Neutrophil (primary cell): Measurements from ENCODE around the gene RNF34.
"Not testable (repeated sequence)": the region's sequence is repeated elsewhere in the genome, so short reads cannot be mapped to it uniquely, and the experiment has no call there.

Experiments
- H3K27ac ChIP-seq: fragments of 200-600 bp; sonication (generic); 2 replicates; pipeline ENCODE4 v1.5.1; 2016; ENCODE audit warnings: mild to moderate bottlenecking, moderate library complexity
- H3K27me3 ChIP-seq: fragments of 200-600 bp; sonication (generic); 2 replicates; pipeline ENCODE4 v1.6.0; 2016; ENCODE audit warnings: mild to moderate bottlenecking
- H3K36me3 ChIP-seq: fragments of 200-600 bp; sonication (generic); 2 replicates; pipeline ENCODE4 v1.5.1; 2017
- H3K4me1 ChIP-seq, 2 experiments: fragments of 200-600 bp in 1 of 2; sonication (generic) in 1 of 2; 1 replicate in 1 of 2; 2 replicates in 1 of 2; pipeline versions ENCODE4 v1.5.1 to v1.6.1; 2013 to 2016; ENCODE audit warnings: low read depth in 1 of 2, low read length in 1 of 2, mild to moderate bottlenecking in 1 of 2, moderate library complexity in 1 of 2; ENCODE audit not compliant: control insufficient read depth in 1 of 2, insufficient read depth in 1 of 2
- H3K4me3 ChIP-seq, 2 experiments: fragments of 200-600 bp in 1 of 2; sonication (generic) in 1 of 2; 1 replicate in 1 of 2; 2 replicates in 1 of 2; pipeline ENCODE4 v1.5.1; 2013 to 2016; ENCODE audit warnings: low read depth in 1 of 2, low read length in 1 of 2, mild to moderate bottlenecking in 1 of 2, moderate library complexity in 1 of 2
- H3K9me3 ChIP-seq: fragments of 200-600 bp; sonication (generic); 2 replicates; pipeline ENCODE4 v1.5.1; 2016
- CTCF ChIP-seq: fragments of 200-600 bp; sonication (generic); IDR thresholded peaks from 2 replicates; pipeline ENCODE4 v1.5.1; 2016; ENCODE audit warnings: antibody characterized with exemption

The RNF34 gene

DNA sequence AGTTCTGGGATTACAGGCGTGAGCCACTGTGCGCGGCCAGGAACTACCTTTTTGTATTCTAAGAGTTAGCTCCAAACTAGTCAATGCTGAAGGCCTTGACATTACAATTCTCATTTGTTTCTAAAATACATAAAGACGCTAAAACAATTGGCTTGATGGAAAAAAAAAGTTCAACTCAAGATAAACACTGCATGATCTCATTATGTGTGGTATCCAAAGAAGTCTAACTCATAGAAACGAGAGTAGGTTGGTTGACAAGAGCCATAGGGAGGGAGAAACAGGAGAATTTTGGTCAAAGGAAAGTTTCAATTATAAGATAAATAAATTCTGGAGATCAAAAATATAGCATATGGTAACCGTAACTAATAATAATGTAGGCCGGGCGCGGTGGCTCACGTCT is 20.0 kb upstream of the RNF34 start:
- no peaks in the 10 kb centered on the region for H3K36me3 ChIP-seq
- no peaks in the 10 kb centered on the region for H3K4me1 ChIP-seq
- TF ChIP-seq CTCF, result no peak
- H3K27ac ChIP-seq, result no peak overlapping the region
- H3K4me3 ChIP-seq, result no peak overlapping the region
- H3K9me3 ChIP-seq, result no peaks in the 10 kb centered on the region
- H3K27me3 ChIP-seq, result no peaks in the 10 kb centered on the region

DNA sequence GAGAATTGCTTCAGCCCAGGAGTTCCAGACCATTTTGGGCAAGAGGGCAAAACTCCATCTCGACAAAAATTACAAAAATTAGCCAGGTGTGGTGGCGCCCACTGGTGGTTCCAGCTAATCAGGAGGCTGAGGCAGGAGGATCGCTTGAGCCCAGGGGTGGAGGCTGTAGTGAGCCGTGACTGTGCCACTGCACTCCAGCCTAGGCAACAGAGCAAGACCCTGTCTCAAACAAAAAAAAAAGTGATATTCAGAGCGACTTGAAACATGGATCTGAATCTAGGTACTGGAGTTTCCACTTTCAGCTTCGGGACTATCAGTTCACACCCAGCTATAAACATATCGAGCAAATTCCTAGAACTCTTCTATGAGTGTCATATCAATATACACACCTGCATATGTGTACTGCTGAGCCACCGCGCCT is 16.3 kb upstream of the RNF34 start:
- H3K27ac ChIP-seq, result no peak overlapping the region
- no peaks in the 10 kb centered on the region for H3K36me3 ChIP-seq
- no peak overlapping the region for H3K4me3 ChIP-seq
- TF ChIP-seq CTCF, result no peak
- no peaks in the 10 kb centered on the region for H3K4me1 ChIP-seq
- no peaks in the 10 kb centered on the region for H3K27me3 ChIP-seq
- no peaks in the 10 kb centered on the region for H3K9me3 ChIP-seq

DNA sequence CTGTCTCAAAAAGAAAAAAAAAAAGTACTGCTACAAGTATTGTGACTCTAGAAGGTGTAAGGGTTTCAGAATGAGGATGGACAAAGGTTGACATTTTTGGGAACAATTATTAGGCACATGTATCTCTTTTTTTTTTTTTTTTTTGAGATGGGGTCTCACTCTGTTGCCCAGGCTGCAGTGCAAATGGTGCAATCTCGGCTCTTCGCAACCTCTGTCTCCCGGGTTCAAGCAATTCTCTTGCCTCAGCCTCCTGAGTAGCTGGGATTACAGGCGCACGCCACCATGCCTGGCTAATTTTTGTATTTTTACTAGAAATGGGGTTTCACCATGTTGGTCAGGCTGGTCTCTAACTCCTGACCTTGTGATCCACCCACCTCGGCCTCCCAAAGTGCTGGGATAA is 15.0 kb upstream of the RNF34 start:
- not testable (repeated sequence) for H3K4me1 ChIP-seq, H3K27me3 ChIP-seq, H3K36me3 ChIP-seq, H3K4me3 ChIP-seq, H3K9me3 ChIP-seq, H3K27ac ChIP-seq

GRCh38 chr12:121388421-121388981 is 11.4 kb upstream of the RNF34 start:
- Histone ChIP-seq H3K4me1 (no peaks in the 10 kb centered on the region), H3K36me3 (no peaks in the 10 kb centered on the region), H3K9me3 (no peaks in the 10 kb centered on the region), H3K27me3 (no peaks in the 10 kb centered on the region), H3K4me3 (no peak overlapping the region), H3K27ac (no peak overlapping the region)
- no peak for TF ChIP-seq CTCF

DNA sequence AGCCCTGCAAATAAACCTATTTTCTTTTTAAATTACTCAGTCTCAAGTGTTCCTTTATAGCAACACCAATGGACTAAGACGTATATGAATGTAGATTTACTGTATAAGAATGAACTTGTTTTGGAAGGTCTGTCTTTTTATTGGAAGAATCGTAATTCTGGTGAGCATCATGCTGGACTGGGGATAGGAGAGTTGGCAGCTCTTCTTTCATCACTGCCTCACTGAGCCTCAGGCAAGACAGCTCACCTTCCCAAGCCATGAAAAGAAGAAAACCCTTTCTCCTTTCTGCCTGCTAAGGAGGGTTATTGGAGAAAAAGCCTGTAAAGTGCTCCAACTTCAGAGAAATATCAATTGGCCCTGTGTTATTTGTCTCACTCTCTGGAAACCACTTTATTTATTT is 9.1 kb upstream of the RNF34 start:
- H3K4me3 ChIP-seq, result no peak overlapping the region
- no peak for TF ChIP-seq CTCF
- H3K36me3 ChIP-seq, result no peaks in the 10 kb centered on the region
- H3K27ac ChIP-seq, result no peak overlapping the region
- no peaks in the 10 kb centered on the region for H3K27me3 ChIP-seq
- H3K4me1 ChIP-seq, result no peaks in the 10 kb centered on the region
- no peaks in the 10 kb centered on the region for H3K9me3 ChIP-seq

- H3K4me1 ChIP-seq, result no peaks in the 10 kb centered on the region
- H3K4me3 ChIP-seq, result no peak overlapping the region
- no peaks in the 10 kb centered on the region for H3K9me3 ChIP-seq
- no peaks in the 10 kb centered on the region for H3K36me3 ChIP-seq
- H3K27me3 ChIP-seq, result no peaks in the 10 kb centered on the region
- H3K27ac ChIP-seq, result no peak overlapping the region
- no peak for TF ChIP-seq CTCF
Measured at GRCh38 chr12:121391619-121392324, 8.1 kb upstream of the RNF34 start.
